Mucosa of stomach (tissue), 1 donor: Measurements from ENCODE around the gene MPP4.

Source experiments
- H3K27me3 ChIP-seq: one replicate; pipeline ENCODE4 v1.7.0; 2013; ENCODE audit warnings: mild to moderate bottlenecking, low read length; ENCODE audit not compliant: control insufficient read depth, insufficient read depth
- H3K36me3 ChIP-seq: one replicate; pipeline ENCODE4 v1.7.0; 2013; ENCODE audit warnings: low read length; ENCODE audit not compliant: control insufficient read depth, insufficient read depth
- H3K4me1 ChIP-seq: one replicate; pipeline ENCODE4 v1.7.0; 2013; ENCODE audit warnings: mild to moderate bottlenecking, low read length; ENCODE audit not compliant: control insufficient read depth, insufficient read depth
- H3K4me3 ChIP-seq: one replicate; pipeline ENCODE4 v1.7.0; 2013; ENCODE audit warnings: low read length
- H3K9ac ChIP-seq: one replicate; pipeline ENCODE4 v1.7.0; 2013; ENCODE audit warnings: mild to moderate bottlenecking, low read length, moderate library complexity
- H3K9me3 ChIP-seq: one replicate; pipeline ENCODE4 v1.7.0; 2013; ENCODE audit warnings: mild to moderate bottlenecking, low read length, moderate library complexity; ENCODE audit not compliant: control insufficient read depth
- donor health status: Pancreatic carcinoma.

The MPP4 gene

GRCh38 chr2:201643216-201643890 lies 55.1 kb downstream of the MPP4 start, which contains the start of gene TMEM237:
Gene TMEM237 (minus strand): TSS chr2:201643503. CDS start chr2:201643400, 103 bp downstream.
- H3K9ac ChIP-seq = peak within 1 kb of the TSS; percentile 98
- H3K4me3 ChIP-seq = peak within 1 kb of the TSS; percentile 98
- no peaks in the 10 kb centered on the region for H3K27me3 ChIP-seq
- H3K4me1 ChIP-seq = no peaks in the 10 kb centered on the region
- no peaks in the 10 kb centered on the region for H3K9me3 ChIP-seq
- H3K36me3 ChIP-seq = no peaks in the 10 kb centered on the region

- H3K4me1 ChIP-seq = no peaks in the 10 kb centered on the region
- no peaks in the 10 kb centered on the region for H3K36me3 ChIP-seq
- peak overlapping the region; percentile 98 for H3K4me3 ChIP-seq
- H3K27me3 ChIP-seq = no peaks in the 10 kb centered on the region
- H3K9me3 ChIP-seq = no peaks in the 10 kb centered on the region
- H3K9ac ChIP-seq = peak overlapping the region; percentile 98
Measured at GRCh38 chr2:201642579-201643215, 55.7 kb downstream of the MPP4 start.

- H3K36me3 ChIP-seq = no peaks in the 10 kb centered on the region
Measured at GRCh38 chr2:201642086-201642578, 56.3 kb downstream of the MPP4 start.

GRCh38 chr2:201639205-201639604 lies 59.2 kb downstream of the MPP4 start:
- Histone ChIP-seq H3K9me3 (no peaks in the 10 kb centered on the region), H3K36me3 (no peaks in the 10 kb centered on the region), H3K27me3 (no peaks in the 10 kb centered on the region), H3K4me1 (no peaks in the 10 kb centered on the region), H3K9ac (no peak overlapping the region), H3K4me3 (no peak overlapping the region)

More at GRCh38 chr2:201642086-201642578, 56.3 kb downstream of the MPP4 start:
- peak overlapping the region; percentile 98 for H3K4me3 ChIP-seq
- H3K9ac ChIP-seq = peak overlapping the region; percentile 98
- no peaks in the 10 kb centered on the region for H3K27me3 ChIP-seq
- H3K9me3 ChIP-seq = no peaks in the 10 kb centered on the region
- no peaks in the 10 kb centered on the region for H3K4me1 ChIP-seq

GRCh38 chr2:201638326-201638725 lies 60.1 kb downstream of the MPP4 start:
- H3K36me3 ChIP-seq = no peaks in the 10 kb centered on the region
- H3K4me1 ChIP-seq = no peaks in the 10 kb centered on the region
- H3K9me3 ChIP-seq = no peaks in the 10 kb centered on the region
- no peak overlapping the region for H3K9ac ChIP-seq
- H3K4me3 ChIP-seq = no peak overlapping the region
- no peaks in the 10 kb centered on the region for H3K27me3 ChIP-seq

GRCh38 chr2:201633661-201634249 lies 64.7 kb downstream of the MPP4 start:
- H3K4me3 ChIP-seq = no peak overlapping the region
- H3K27me3 ChIP-seq = no peaks in the 10 kb centered on the region
- no peaks in the 10 kb centered on the region for H3K9me3 ChIP-seq
- H3K36me3 ChIP-seq = no peaks in the 10 kb centered on the region
- no peak overlapping the region for H3K9ac ChIP-seq
- H3K4me1 ChIP-seq = no peaks in the 10 kb centered on the region

- H3K4me1 ChIP-seq = no peaks in the 10 kb centered on the region
Measured at GRCh38 chr2:201631041-201631440, 67.4 kb downstream of the MPP4 start.

GRCh38 chr2:201630577-201630976 lies 67.9 kb downstream of the MPP4 start:
- Histone ChIP-seq H3K9ac (no peak overlapping the region), H3K36me3 (no peaks in the 10 kb centered on the region), H3K4me3 (no peak overlapping the region), H3K4me1 (no peaks in the 10 kb centered on the region), H3K9me3 (no peaks in the 10 kb centered on the region), H3K27me3 (no peaks in the 10 kb centered on the region)

More at GRCh38 chr2:201631041-201631440, 67.4 kb downstream of the MPP4 start:
- Histone ChIP-seq H3K4me3 (no peak overlapping the region), H3K9me3 (no peaks in the 10 kb centered on the region), H3K9ac (no peak overlapping the region), H3K36me3 (no peaks in the 10 kb centered on the region), H3K27me3 (no peaks in the 10 kb centered on the region)

- Histone ChIP-seq H3K9ac (no peak overlapping the region), H3K36me3 (no peaks in the 10 kb centered on the region), H3K4me1 (no peaks in the 10 kb centered on the region), H3K27me3 (no peaks in the 10 kb centered on the region), H3K9me3 (no peaks in the 10 kb centered on the region), H3K4me3 (no peak overlapping the region)
Measured at GRCh38 chr2:201628545-201628944, 69.9 kb downstream of the MPP4 start.

GRCh38 chr2:201622306-201622970 lies 76.0 kb downstream of the MPP4 start:
- Histone ChIP-seq H3K9ac (no peak overlapping the region), H3K27me3 (no peaks in the 10 kb centered on the region)

GRCh38 chr2:201621293-201621999 lies 77.0 kb downstream of the MPP4 start:
- H3K9me3 ChIP-seq = no peaks in the 10 kb centered on the region

More at GRCh38 chr2:201622306-201622970, 76.0 kb downstream of the MPP4 start:
- H3K4me1 ChIP-seq = peaks cover 6% of the 10 kb centered on the region
- no peak overlapping the region for H3K4me3 ChIP-seq
- no peaks in the 10 kb centered on the region for H3K9me3 ChIP-seq
- H3K36me3 ChIP-seq = no peaks in the 10 kb centered on the region

More at GRCh38 chr2:201621293-201621999, 77.0 kb downstream of the MPP4 start:
- Histone ChIP-seq H3K4me3 (no peak overlapping the region), H3K4me1 (peaks cover 6% of the 10 kb centered on the region), H3K9ac (no peak overlapping the region), H3K36me3 (no peaks in the 10 kb centered on the region), H3K27me3 (no peaks in the 10 kb centered on the region)
